Activated naive CD8-positive, alpha-beta T cell treated with anti-CD3 and anti-CD28 coated beads, Interleukin-2, amount 10 ng/mL, durations not matched to agents 7 days and 5 days (primary cell): ENCODE results near the gene PLS3. TPM values are rescaled to one million over a fixed set of nuclear protein-coding genes. Genes with fewer than 3 reads are reported as not detected.

Experiments
- ATAC-seq: fragments of 150-1000 bp; cut with Tn5 transposase; one replicate; pipeline ENCODE4 v1.10.0; 2021; ENCODE audit warnings: low read depth, moderate library complexity
- POLR2A ChIA-PET: fragments of 350-600 bp; sonication (Branson Sonifier 250); formaldehyde crosslinking; loops from one replicate; lab custom pipeline; 2021; ENCODE audit warnings: antibody characterized with exemption; lab: Charles Lee
- DNase-seq: peaks from one replicate; pipeline ENCODE4 v3.0.0; 2021
- H3K27ac Mint-ChIP-seq: one replicate; pipeline ENCODE4 v1.8.0; 2022; ENCODE audit warnings: mild to moderate bottlenecking, mixed read lengths
- H3K27me3 Mint-ChIP-seq: one replicate; pipeline ENCODE4 v1.8.0; 2022; ENCODE audit warnings: mild to moderate bottlenecking, moderate library complexity, mixed read lengths
- H3K36me3 Mint-ChIP-seq: one replicate; pipeline ENCODE4 v1.8.0; 2021; ENCODE audit warnings: mild to moderate bottlenecking, mixed read lengths
- H3K4me1 Mint-ChIP-seq: one replicate; pipeline ENCODE4 v1.8.0; 2021; ENCODE audit warnings: mixed read lengths
- H3K4me3 Mint-ChIP-seq: one replicate; pipeline ENCODE4 v1.8.0; 2022; ENCODE audit warnings: mild to moderate bottlenecking, moderate library complexity, mixed read lengths
- H3K9me3 Mint-ChIP-seq: one replicate; pipeline ENCODE4 v1.8.0; 2021; ENCODE audit warnings: mixed read lengths
- total RNA-seq, 2 experiments: library from RNA; stranded (reverse); gene quantifications; one replicate each; pipeline ENCODE4 v1.2.3, GENCODE V29; 2021

PLS3 gene
- total RNA-seq, 2 experiments from 2014 or later = 0.53 TPM; not detected in 1

DNA sequence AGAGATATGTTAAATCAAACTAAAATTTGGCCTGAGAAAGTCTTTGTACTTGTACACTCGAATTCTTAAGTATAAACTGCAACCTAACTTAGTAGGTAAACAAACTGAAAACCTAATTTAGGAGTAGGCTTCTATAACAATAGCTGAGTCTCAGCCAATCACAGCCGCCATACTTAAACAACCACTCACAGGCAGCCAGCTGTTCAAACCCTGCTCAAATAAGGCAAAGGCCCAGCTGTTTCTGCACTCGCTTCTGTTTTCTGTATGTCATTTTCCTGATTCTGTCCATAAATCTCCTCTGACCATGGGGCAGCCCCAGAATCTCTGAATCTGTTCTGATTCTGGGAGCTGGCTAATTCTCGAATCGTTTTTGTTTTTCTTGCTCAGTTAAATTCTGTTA, 7.8 kb upstream of the PLS3 start:
- Mint-ChIP-seq H3K36me3 (no peaks in the 10 kb centered on the region), H3K27me3 (no peaks in the 10 kb centered on the region), H3K9me3 (no peaks in the 10 kb centered on the region), H3K4me1 (no peaks in the 10 kb centered on the region), H3K4me3 (no peak overlapping the region), H3K27ac (no peak overlapping the region)
- no peak for ATAC-seq
- POLR2A ChIA-PET = no interaction called here
- no peak for DNase-seq

GRCh38 chrX:115559672-115560071, 1.3 kb upstream of the PLS3 start:
- Mint-ChIP-seq H3K9me3 (no peaks in the 10 kb centered on the region), H3K27me3 (peaks cover 13% of the 10 kb centered on the region), H3K27ac (no peak overlapping the region), H3K4me1 (no peaks in the 10 kb centered on the region), H3K4me3 (no peak overlapping the region), H3K36me3 (no peaks in the 10 kb centered on the region)
- POLR2A ChIA-PET = no interaction called here
- DNase-seq (no peak), ATAC-seq (no peak)

DNA sequence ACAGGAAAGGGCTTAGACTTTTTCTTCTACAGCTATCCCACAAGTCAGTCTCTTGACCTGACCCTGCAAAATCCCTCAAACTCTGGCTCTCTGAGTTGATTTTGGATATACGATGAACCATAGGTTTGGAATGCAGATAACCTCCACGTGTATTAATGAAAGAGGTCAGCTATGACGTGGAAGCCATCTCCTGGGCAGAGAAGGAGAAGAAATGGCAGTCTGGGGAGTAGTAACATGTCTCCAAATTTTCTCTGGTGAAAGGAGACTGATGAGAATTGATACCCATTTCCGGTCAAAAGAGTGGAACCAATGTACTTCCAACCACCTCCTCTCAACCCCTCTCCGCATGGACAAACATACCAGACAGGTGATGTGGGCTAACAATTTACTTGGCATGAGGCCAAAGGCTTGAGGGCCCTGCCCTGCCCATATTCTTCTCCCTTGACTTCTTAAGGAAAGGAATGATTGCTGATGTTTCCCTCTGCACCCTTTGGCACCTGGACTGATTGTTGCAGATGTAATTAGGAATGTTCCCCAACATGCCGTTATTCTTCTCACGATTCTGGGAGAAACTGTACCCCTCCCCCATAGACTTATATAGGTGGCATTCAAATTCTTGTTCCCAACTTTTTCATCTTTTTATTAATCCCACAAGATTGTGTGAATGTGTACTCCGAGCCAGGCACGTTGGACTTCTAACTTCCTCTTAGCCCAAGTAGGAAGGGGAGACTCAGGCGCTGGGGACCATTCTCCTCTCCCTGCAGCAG, 580 bp upstream of the PLS3 start:
- ATAC-seq (no peak), DNase-seq (no peak)
- Mint-ChIP-seq H3K4me3 (no peak overlapping the region), H3K27me3 (peaks cover 13% of the 10 kb centered on the region), H3K27ac (no peak overlapping the region), H3K36me3 (no peaks in the 10 kb centered on the region), H3K4me1 (no peaks in the 10 kb centered on the region), H3K9me3 (no peaks in the 10 kb centered on the region)
- POLR2A ChIA-PET = no interaction called here

- H3K27ac Mint-ChIP-seq = no peak overlapping the region
- H3K9me3 Mint-ChIP-seq = no peaks in the 10 kb centered on the region
- no peaks in the 10 kb centered on the region for H3K36me3 Mint-ChIP-seq
- DNase-seq (peak; percentile 17), ATAC-seq (no peak)
- H3K4me3 Mint-ChIP-seq = peak overlapping the region; percentile 66
- peaks cover 13% of the 10 kb centered on the region for H3K27me3 Mint-ChIP-seq
- POLR2A ChIA-PET = no interaction called here
- no peaks in the 10 kb centered on the region for H3K4me1 Mint-ChIP-seq
Observed at GRCh38 chrX:115561605-115562479, 868 bp downstream of the PLS3 start.

- Mint-ChIP-seq H3K27me3 (peaks cover 13% of the 10 kb centered on the region), H3K9me3 (no peaks in the 10 kb centered on the region), H3K36me3 (no peaks in the 10 kb centered on the region), H3K4me1 (no peaks in the 10 kb centered on the region), H3K4me3 (no peak overlapping the region), H3K27ac (no peak overlapping the region)
- POLR2A ChIA-PET = no interaction called here
- DNase-seq (no peak), ATAC-seq (no peak)
Observed at GRCh38 chrX:115562480-115562847, 1.5 kb downstream of the PLS3 start.

DNA sequence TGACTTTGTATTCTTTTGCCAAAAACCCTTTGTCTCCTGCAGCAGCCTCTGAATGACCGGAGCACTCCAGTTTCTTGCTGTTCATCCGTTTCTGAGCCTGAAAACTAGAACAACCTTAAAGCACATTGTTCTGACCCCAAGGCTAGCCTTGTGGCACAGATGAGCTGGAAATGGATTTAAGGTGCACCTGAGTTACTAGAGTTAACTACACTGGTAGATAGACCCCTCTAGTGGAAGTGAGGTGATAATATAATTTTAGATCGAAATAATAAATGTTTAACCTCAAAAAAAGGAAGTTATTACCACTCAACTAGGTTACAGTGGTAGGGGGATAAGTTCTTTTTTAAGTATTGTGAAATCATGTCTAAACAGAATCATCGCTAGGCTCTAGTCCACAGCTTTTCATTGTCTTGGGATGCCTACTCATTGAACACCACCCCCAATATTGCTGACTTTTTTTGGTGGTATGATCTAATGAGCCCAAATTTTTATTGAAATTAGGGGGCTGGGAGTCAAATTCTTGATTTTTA, 2.7 kb downstream of the PLS3 start:
- POLR2A ChIA-PET = no interaction called here

DNA sequence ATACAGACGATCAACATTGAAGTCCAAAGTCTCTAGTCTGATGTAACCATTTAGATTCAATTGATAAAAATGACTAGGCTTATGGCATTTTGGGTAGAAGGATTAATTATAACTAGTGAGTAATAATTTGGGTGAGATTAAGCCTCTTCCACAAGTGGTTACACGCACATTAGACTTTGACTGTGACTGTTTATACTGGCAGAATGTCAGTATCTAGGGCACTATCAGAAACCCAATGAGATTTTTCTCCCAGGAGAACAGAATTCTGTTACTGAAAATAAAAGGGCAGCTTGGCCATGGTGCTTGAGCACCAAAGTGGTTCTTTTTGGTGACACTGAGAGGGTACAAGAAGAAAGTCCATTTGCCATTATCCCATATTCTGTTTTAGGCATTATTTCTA, 3.3 kb downstream of the PLS3 start:
- Mint-ChIP-seq H3K27ac (no peak overlapping the region), H3K36me3 (no peaks in the 10 kb centered on the region), H3K4me3 (no peak overlapping the region), H3K27me3 (peaks cover 13% of the 10 kb centered on the region), H3K9me3 (no peaks in the 10 kb centered on the region), H3K4me1 (no peaks in the 10 kb centered on the region)
- no peak for DNase-seq
- ATAC-seq = no peak
- POLR2A ChIA-PET = no interaction called here

More for the DNA sequence above, 2.7 kb downstream of the PLS3 start:
- Mint-ChIP-seq H3K27ac (no peak overlapping the region), H3K4me1 (no peaks in the 10 kb centered on the region), H3K9me3 (no peaks in the 10 kb centered on the region), H3K36me3 (no peaks in the 10 kb centered on the region), H3K4me3 (no peak overlapping the region), H3K27me3 (peaks cover 13% of the 10 kb centered on the region)
- ATAC-seq = no peak
- no peak for DNase-seq

- no peaks in the 10 kb centered on the region for H3K9me3 Mint-ChIP-seq
- no peak for ATAC-seq
Observed at GRCh38 chrX:115565888-115566287, 4.9 kb downstream of the PLS3 start.

DNA sequence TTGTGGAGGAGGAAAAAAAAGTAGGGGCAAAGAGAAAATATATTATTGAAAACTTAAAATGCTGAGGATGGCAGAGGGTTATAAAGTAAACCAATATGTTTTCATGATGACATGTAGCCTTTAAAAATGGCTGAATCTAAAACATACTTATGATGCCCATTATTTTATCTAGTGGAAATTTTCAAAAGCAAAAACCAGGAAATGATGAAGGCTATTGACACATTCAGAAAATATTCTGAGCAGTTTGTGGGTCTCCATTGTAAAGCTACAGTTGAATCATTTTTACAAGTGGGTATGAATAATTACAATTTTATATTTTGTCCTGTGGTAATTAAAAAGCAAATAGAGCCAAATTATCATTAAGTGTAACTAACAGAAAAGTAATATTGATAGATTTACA, 10.7 kb downstream of the PLS3 start:
- no peak overlapping the region for H3K27ac Mint-ChIP-seq
- ATAC-seq = no peak
- DNase-seq = no peak
- no peaks in the 10 kb centered on the region for H3K4me1 Mint-ChIP-seq
- no peaks in the 10 kb centered on the region for H3K36me3 Mint-ChIP-seq
- H3K9me3 Mint-ChIP-seq = no peaks in the 10 kb centered on the region
- POLR2A ChIA-PET = no interaction called here
- H3K27me3 Mint-ChIP-seq = no peaks in the 10 kb centered on the region
- H3K4me3 Mint-ChIP-seq = no peak overlapping the region

More at GRCh38 chrX:115565888-115566287, 4.9 kb downstream of the PLS3 start:
- POLR2A ChIA-PET = no interaction called here
- Mint-ChIP-seq H3K36me3 (no peaks in the 10 kb centered on the region), H3K27me3 (peaks cover 7% of the 10 kb centered on the region), H3K27ac (no peak overlapping the region), H3K4me3 (no peak overlapping the region), H3K4me1 (no peaks in the 10 kb centered on the region)
- no peak for DNase-seq

DNA sequence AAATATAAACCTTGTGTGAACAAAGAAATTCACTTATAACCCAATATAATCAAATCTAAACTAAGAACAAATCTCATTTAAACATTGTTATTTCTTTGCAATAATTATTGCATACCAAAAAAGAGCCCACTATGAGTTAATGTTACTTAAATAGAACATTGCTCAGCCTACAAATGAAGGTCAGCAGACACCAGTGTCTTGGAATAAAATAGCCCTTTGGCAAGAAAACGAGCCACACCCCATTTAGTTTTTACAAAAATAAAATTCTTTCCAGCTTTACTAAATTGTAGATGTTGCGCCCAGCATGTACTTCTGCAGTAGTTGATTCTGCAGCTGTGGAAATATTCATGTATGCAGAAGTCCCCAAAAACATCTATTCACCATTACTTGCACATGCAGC, 12.2 kb downstream of the PLS3 start:
- no peak overlapping the region for H3K4me3 Mint-ChIP-seq
- H3K9me3 Mint-ChIP-seq = no peaks in the 10 kb centered on the region
- H3K36me3 Mint-ChIP-seq = no peaks in the 10 kb centered on the region
- POLR2A ChIA-PET = no interaction called here
- no peaks in the 10 kb centered on the region for H3K27me3 Mint-ChIP-seq
- no peaks in the 10 kb centered on the region for H3K4me1 Mint-ChIP-seq
- ATAC-seq (no peak), DNase-seq (no peak)
- no peak overlapping the region for H3K27ac Mint-ChIP-seq

GRCh38 chrX:115576676-115577075, 15.7 kb downstream of the PLS3 start:
- POLR2A ChIA-PET = no interaction called here
- DNase-seq = no peak
- ATAC-seq = no peak
- Mint-ChIP-seq H3K27me3 (no peaks in the 10 kb centered on the region), H3K27ac (no peak overlapping the region), H3K36me3 (no peaks in the 10 kb centered on the region), H3K4me3 (no peak overlapping the region), H3K4me1 (no peaks in the 10 kb centered on the region), H3K9me3 (no peaks in the 10 kb centered on the region)

- Mint-ChIP-seq H3K27ac (no peak overlapping the region), H3K4me1 (no peaks in the 10 kb centered on the region), H3K4me3 (no peak overlapping the region), H3K9me3 (no peaks in the 10 kb centered on the region), H3K27me3 (no peaks in the 10 kb centered on the region), H3K36me3 (no peaks in the 10 kb centered on the region)
- POLR2A ChIA-PET = no interaction called here
- DNase-seq (no peak), ATAC-seq (no peak)
Observed at GRCh38 chrX:115579327-115579726, 18.4 kb downstream of the PLS3 start.

- Mint-ChIP-seq H3K27ac (no peak overlapping the region), H3K9me3 (no peaks in the 10 kb centered on the region)
Observed at GRCh38 chrX:115579786-115580294, 18.9 kb downstream of the PLS3 start.

More at GRCh38 chrX:115579786-115580294, 18.9 kb downstream of the PLS3 start:
- H3K4me1 Mint-ChIP-seq = no peaks in the 10 kb centered on the region
- no peak for DNase-seq
- POLR2A ChIA-PET = no interaction called here
- no peak overlapping the region for H3K4me3 Mint-ChIP-seq
- no peaks in the 10 kb centered on the region for H3K36me3 Mint-ChIP-seq
- no peak for ATAC-seq
- H3K27me3 Mint-ChIP-seq = no peaks in the 10 kb centered on the region
